ENCODE results near the gene TEAD1. TPM values are rescaled to one million over a fixed set of nuclear protein-coding genes. Genes with fewer than 3 reads are reported as not detected.

TEAD1 gene
- total RNA-seq, 1 experiment from 2014 or later: 102 TPM

- Histone ChIP-seq H3K27me3 (ENCODE audit: control insufficient read depth, insufficient read depth, low read length) (no peaks in the 10 kb centered on the region), H3K27ac (ENCODE audit: low read length) (no peak overlapping the region), H3K4me3 (ENCODE audit: low read depth in 2 of 2, low read length in 2 of 2) (no peak overlapping the region), H3K36me3 (ENCODE audit: control insufficient read depth, insufficient read depth, low read length) (no peaks in the 10 kb centered on the region), H3K9me3 (ENCODE audit: control insufficient read depth, insufficient read depth, low read depth, low read length) (no peaks in the 10 kb centered on the region), H3K4me1 (ENCODE audit: control insufficient read depth, insufficient read depth, low read length) (peaks cover 21% of the 10 kb centered on the region)
- TF ChIP-seq SIN3A (IDR thresholded peaks at IDR 0.05; ENCODE audit: borderline replicate concordance, insufficient read depth, low read depth, low read length): no peak
- TF ChIP-seq CTCF (IDR thresholded peaks at IDR 0.05): no peak
- no peak for TF ChIP-seq POLR2AphosphoS5 (IDR thresholded peaks at IDR 0.05; ENCODE audit: low read depth, low read length)
- BruUV-seq (replicated peaks): no TSS peak
- in situ Hi-C loops (cut with HindIII; ENCODE audit: low pct_unique_long_range_greater_than_20kb, low sequenced_read_pairs) (no loop called here), intact Hi-C loops (cut with micrococcal nuclease; ENCODE audit: unreplicated experiment) (no loop called here)
- no peak for ATAC-seq
- POLR2A ChIA-PET: no interaction called here
- DNase-seq (ENCODE audit: low read depth, low spot score): no peak
- CTCF ChIA-PET: no interaction called here
Measured at GRCh38 chr11:12755510-12756453, 81.6 kb downstream of the TEAD1 start.

- ATAC-seq (no peak), DNase-seq (ENCODE audit: low read depth, low spot score) (no peak)
- TF ChIP-seq CTCF (IDR thresholded peaks at IDR 0.05) (no peak), SIN3A (IDR thresholded peaks at IDR 0.05; ENCODE audit: borderline replicate concordance, insufficient read depth, low read depth, low read length) (no peak), REST (IDR thresholded peaks at IDR 0.05; ENCODE audit: insufficient read depth in 1 of 2, low read depth in 2 of 2, low read length in 1 of 2) (no peak), TCF7L2 (IDR thresholded peaks at IDR 0.05; ENCODE audit: low read depth, low read length) (no peak), POLR2AphosphoS5 (IDR thresholded peaks at IDR 0.05; ENCODE audit: low read depth, low read length) (no peak)
- Histone ChIP-seq H3K27me3 (ENCODE audit: control insufficient read depth, insufficient read depth, low read length) (no peaks in the 10 kb centered on the region), H3K4me3 (ENCODE audit: low read depth in 2 of 2, low read length in 2 of 2) (no peak overlapping the region), H3K27ac (ENCODE audit: low read length) (no peak overlapping the region), H3K36me3 (ENCODE audit: control insufficient read depth, insufficient read depth, low read length) (no peaks in the 10 kb centered on the region), H3K4me1 (ENCODE audit: control insufficient read depth, insufficient read depth, low read length) (peaks cover 19% of the 10 kb centered on the region), H3K9me3 (ENCODE audit: control insufficient read depth, insufficient read depth, low read depth, low read length) (no peaks in the 10 kb centered on the region)
- POLR2A ChIA-PET: no interaction called here
- no TSS peak for BruUV-seq (replicated peaks)
- CTCF ChIA-PET: no interaction called here
- in situ Hi-C loops (cut with HindIII; ENCODE audit: low pct_unique_long_range_greater_than_20kb, low sequenced_read_pairs) (no loop called here), intact Hi-C loops (cut with micrococcal nuclease; ENCODE audit: unreplicated experiment) (no loop called here)
Measured at GRCh38 chr11:12756454-12756806, 82.2 kb downstream of the TEAD1 start.
